Smooth muscle cell (in vitro differentiated cells): ENCODE data around the gene AFTPH. TPM values are rescaled to one million over a fixed set of nuclear protein-coding genes. Genes with fewer than 3 reads are reported as not detected.

Experiments
- DNase-seq: peaks from one replicate; lab custom pipeline; 2025; ENCODE audit not compliant: unreplicated experiment; lab: John Stamatoyannopoulos, UW
- H2AFZ ChIP-seq: fragments of 200-600 bp; sonication (generic); 2 replicates; pipeline ENCODE4 v1.6.0; 2016; ENCODE audit warnings: antibody characterized with exemption, low read depth, mild to moderate bottlenecking
- H3F3A ChIP-seq: fragments of 200-600 bp; sonication (generic); 2 replicates; pipeline ENCODE4 v1.6.0; 2017; ENCODE audit warnings: antibody characterized with exemption, low read depth
- H3K27ac ChIP-seq: fragments of 200-600 bp; sonication (generic); 2 replicates; pipeline ENCODE4 v1.5.1; 2016; ENCODE audit warnings: low read depth, mild to moderate bottlenecking
- H3K27me3 ChIP-seq: fragments of 200-600 bp; sonication (generic); 2 replicates; pipeline ENCODE4 v1.6.1; 2016; ENCODE audit warnings: low read depth, mild to moderate bottlenecking
- H3K36me3 ChIP-seq: fragments of 200-600 bp; sonication (generic); 2 replicates; pipeline ENCODE4 v1.5.1; 2016; ENCODE audit warnings: low read depth
- H3K4me1 ChIP-seq: fragments of 200-600 bp; sonication (generic); 2 replicates; pipeline ENCODE4 v1.5.1; 2016; ENCODE audit warnings: low read depth
- H3K4me2 ChIP-seq: fragments of 200-600 bp; sonication (generic); 2 replicates; pipeline ENCODE4 v1.6.0; 2016; ENCODE audit warnings: mild to moderate bottlenecking
- H3K4me3 ChIP-seq: fragments of 200-600 bp; sonication (generic); 2 replicates; pipeline ENCODE4 v1.5.1; 2016; ENCODE audit warnings: mild to moderate bottlenecking
- H3K79me2 ChIP-seq: fragments of 200-600 bp; sonication (generic); 2 replicates; pipeline ENCODE4 v1.6.0; 2016; ENCODE audit warnings: low read depth, mild to moderate bottlenecking
- H3K9ac ChIP-seq: fragments of 200-600 bp; sonication (generic); 2 replicates; pipeline ENCODE4 v1.6.0; 2016; ENCODE audit warnings: low read depth
- H3K9me3 ChIP-seq: fragments of 200-600 bp; sonication (generic); replicated peaks from 2 replicates; pipeline ENCODE4 v1.5.1; 2016; ENCODE audit warnings: low read depth
- H4K20me1 ChIP-seq: fragments of 200-600 bp; sonication (generic); 2 replicates; pipeline ENCODE4 v1.6.0; 2016; ENCODE audit warnings: low read depth
- CTCF ChIP-seq: fragments of 200-600 bp; sonication (generic); IDR thresholded peaks from 2 replicates; pipeline ENCODE4 v1.5.1; 2017; ENCODE audit warnings: borderline replicate concordance, mild to moderate bottlenecking, antibody characterized with exemption; ENCODE audit not compliant: insufficient read depth, poor library complexity, severe bottlenecking
- WGBS: methylation state at CpG from one replicate; pipeline ENCODE4 v1.1.7; 2016; ENCODE audit warnings: low lambda C conversion rate; 5-methylcytosine and 5-hydroxymethylcytosine counted together
- polyA plus RNA-seq: library from polyadenylated mRNA; unstranded; fragments of >200 nt; fragmentation: Nextera tagmentation; extraction: Ambion mirVana; gene quantifications from 2 replicates; pipeline ENCODE4 v1.2.1, GENCODE V29; 2016
- total RNA-seq: library from RNA; depleted of rRNA; stranded (reverse); fragments of >200 nt; gene quantifications from 2 replicates; pipeline ENCODE4 v1.2.3, GENCODE V29; 2014

The AFTPH gene
- total and polyA plus RNA-seq, 2 experiments from 2014 or later: 5.5 to 26.3 TPM

GRCh38 chr2:64563436-64563938 is 39.4 kb downstream of the AFTPH start:
- no peaks in the 10 kb centered on the region for H3F3A ChIP-seq
- DNase-seq: no peak
- no peaks in the 10 kb centered on the region for H3K79me2 ChIP-seq
- 94% methylated on average over 6 of the region's 6 CpGs for WGBS
- H3K4me1 ChIP-seq: no peaks in the 10 kb centered on the region
- no peaks in the 10 kb centered on the region for H3K27me3 ChIP-seq
- H3K9ac ChIP-seq: no peak overlapping the region
- H3K9me3 ChIP-seq: no peaks in the 10 kb centered on the region
- H4K20me1 ChIP-seq: peaks cover 12% of the 10 kb centered on the region
- no peak overlapping the region for H3K4me2 ChIP-seq
- no peak for TF ChIP-seq CTCF
- no peak overlapping the region for H3K4me3 ChIP-seq
- H2AFZ ChIP-seq: no peak overlapping the region
- H3K36me3 ChIP-seq: no peaks in the 10 kb centered on the region
- no peak overlapping the region for H3K27ac ChIP-seq

- no peak for DNase-seq
- H3K9ac ChIP-seq: no peak overlapping the region
- H3K36me3 ChIP-seq: peaks cover 1% of the 10 kb centered on the region
- no peak for TF ChIP-seq CTCF
- H3F3A ChIP-seq: no peaks in the 10 kb centered on the region
- no peaks in the 10 kb centered on the region for H3K4me1 ChIP-seq
- H3K4me2 ChIP-seq: no peak overlapping the region
- H2AFZ ChIP-seq: no peak overlapping the region
- no peak overlapping the region for H3K27ac ChIP-seq
- H3K9me3 ChIP-seq: no peaks in the 10 kb centered on the region
- H3K27me3 ChIP-seq: no peaks in the 10 kb centered on the region
- H3K4me3 ChIP-seq: no peak overlapping the region
- WGBS: 86% methylated on average over 1 of the region's 1 CpG
- no peaks in the 10 kb centered on the region for H3K79me2 ChIP-seq
- peaks cover 12% of the 10 kb centered on the region for H4K20me1 ChIP-seq
Observed at GRCh38 chr2:64565949-64566710, 42.0 kb downstream of the AFTPH start.

GRCh38 chr2:64567473-64567872 is 43.3 kb downstream of the AFTPH start:
- Histone ChIP-seq H3K4me2 (no peak overlapping the region), H3K36me3 (peaks cover 3% of the 10 kb centered on the region), H2AFZ (no peak overlapping the region), H3K4me1 (no peaks in the 10 kb centered on the region), H3K4me3 (no peak overlapping the region), H3K27ac (no peak overlapping the region), H3F3A (no peaks in the 10 kb centered on the region), H3K9ac (no peak overlapping the region), H4K20me1 (peaks cover 10% of the 10 kb centered on the region), H3K9me3 (no peaks in the 10 kb centered on the region), H3K79me2 (no peaks in the 10 kb centered on the region), H3K27me3 (no peaks in the 10 kb centered on the region)
- DNase-seq: no peak
- WGBS: 78% methylated on average over 6 of the region's 6 CpGs
- no peak for TF ChIP-seq CTCF

- Histone ChIP-seq H2AFZ (no peak overlapping the region), H3K4me1 (no peaks in the 10 kb centered on the region), H3K36me3 (peaks cover 11% of the 10 kb centered on the region), H3K9me3 (no peaks in the 10 kb centered on the region), H3K27ac (no peak overlapping the region), H3K4me3 (no peak overlapping the region), H3K27me3 (no peaks in the 10 kb centered on the region), H4K20me1 (peaks cover 8% of the 10 kb centered on the region), H3K9ac (no peak overlapping the region), H3K4me2 (no peak overlapping the region), H3F3A (no peaks in the 10 kb centered on the region), H3K79me2 (no peaks in the 10 kb centered on the region)
- no peak for DNase-seq
- no peak for TF ChIP-seq CTCF
- 98% methylated on average over 7 of the region's 7 CpGs for whole genome bisulfite sequencing
Observed at GRCh38 chr2:64568836-64569235, 44.7 kb downstream of the AFTPH start.
